Hepatocyte (in vitro differentiated cells): ENCODE results near the gene HAND1. TPM values are rescaled to one million over a fixed set of nuclear protein-coding genes. Genes with fewer than 3 reads are reported as not detected.

Experiments used
- DNase-seq: peaks from one replicate; pipeline ENCODE4 v3.0.0-alpha.2; 2016; ENCODE audit warnings: low spot score
- H2AFZ ChIP-seq: fragments of 200-600 bp; sonication (generic); 2 replicates; pipeline ENCODE4 v1.6.0; 2016; ENCODE audit warnings: antibody characterized with exemption, mild to moderate bottlenecking
- H3K27ac ChIP-seq: fragments of 200-600 bp; sonication (generic); 2 replicates; pipeline ENCODE4 v1.5.1; 2016; ENCODE audit warnings: mild to moderate bottlenecking
- H3K27me3 ChIP-seq: fragments of 200-600 bp; sonication (generic); 2 replicates; pipeline ENCODE4 v1.6.1; 2016
- H3K36me3 ChIP-seq: fragments of 200-600 bp; sonication (generic); replicated peaks from 2 replicates; pipeline ENCODE4 v1.5.1; 2016; ENCODE audit warnings: low read depth; ENCODE audit not compliant: insufficient read depth
- H3K4me1 ChIP-seq: fragments of 200-600 bp; sonication (generic); 2 replicates; pipeline ENCODE4 v1.5.1; 2016; ENCODE audit warnings: mild to moderate bottlenecking, moderate library complexity; ENCODE audit not compliant: insufficient read depth
- H3K4me2 ChIP-seq: fragments of 200-600 bp; sonication (generic); 2 replicates; pipeline ENCODE4 v1.6.0; 2016
- H3K4me3 ChIP-seq: fragments of 200-600 bp; sonication (generic); 2 replicates; pipeline ENCODE4 v1.5.1; 2016; ENCODE audit warnings: mild to moderate bottlenecking
- H3K79me2 ChIP-seq: fragments of 200-600 bp; sonication (generic); 2 replicates; pipeline ENCODE4 v1.6.0; 2017; ENCODE audit warnings: mild to moderate bottlenecking
- H3K9me2 ChIP-seq: fragments of 200-600 bp; sonication (generic); replicated peaks from 2 replicates; pipeline ENCODE4 v1.6.0; 2017; ENCODE audit warnings: mild to moderate bottlenecking; ENCODE audit not compliant: insufficient read depth
- H3K9me3 ChIP-seq: fragments of 200-600 bp; sonication (generic); 2 replicates; pipeline ENCODE4 v1.5.1; 2016; ENCODE audit warnings: low read depth, mild to moderate bottlenecking
- H4K20me1 ChIP-seq: fragments of 200-600 bp; sonication (generic); 2 replicates; pipeline ENCODE4 v1.6.0; 2016; ENCODE audit warnings: mild to moderate bottlenecking; ENCODE audit not compliant: insufficient read depth, poor library complexity, severe bottlenecking
- EZH2 ChIP-seq: fragments of 200-600 bp; sonication (generic); IDR thresholded peaks from 2 replicates; pipeline ENCODE4 v1.6.1; 2016; ENCODE audit warnings: antibody characterized with exemption, mild to moderate bottlenecking, borderline replicate concordance
- EZH2phosphoT487 ChIP-seq: fragments of 200-600 bp; sonication (generic); IDR thresholded peaks from one replicate; pipeline ENCODE4 v1.6.1; 2018; ENCODE audit warnings: antibody characterized with exemption, mild to moderate bottlenecking, low read depth, moderate library complexity; ENCODE audit not compliant: unreplicated experiment, severe bottlenecking
- WGBS: methylation state at CpG from one replicate; pipeline ENCODE4 v1.1.6; 2016; ENCODE audit warnings: low lambda C conversion rate; ENCODE audit errors: missing lambda C conversion rate; 5-methylcytosine and 5-hydroxymethylcytosine counted together
- polyA plus RNA-seq: library from polyadenylated mRNA; unstranded; fragments of >200 nt; fragmentation: Nextera tagmentation; extraction: Ambion mirVana; gene quantifications from 2 replicates; pipeline ENCODE4 v1.2.1, GENCODE V29; 2016
- total RNA-seq: library from RNA; depleted of rRNA; stranded (reverse); fragments of >200 nt; gene quantifications from 2 replicates; pipeline ENCODE4 v1.2.3, GENCODE V29; 2014
- TF ChIP-seq, protein P1 (sequence below): fragments of 200-600 bp; sonication (generic); IDR thresholded peaks from 2 replicates; pipeline ENCODE4 v1.5.1; 2016; ENCODE audit warnings: antibody characterized with exemption, mild to moderate bottlenecking; ENCODE audit not compliant: poor library complexity

Gene HAND1
- total and polyA plus RNA-seq, 2 experiments from 2014 or later = 39.2 to 118 TPM

DNA sequence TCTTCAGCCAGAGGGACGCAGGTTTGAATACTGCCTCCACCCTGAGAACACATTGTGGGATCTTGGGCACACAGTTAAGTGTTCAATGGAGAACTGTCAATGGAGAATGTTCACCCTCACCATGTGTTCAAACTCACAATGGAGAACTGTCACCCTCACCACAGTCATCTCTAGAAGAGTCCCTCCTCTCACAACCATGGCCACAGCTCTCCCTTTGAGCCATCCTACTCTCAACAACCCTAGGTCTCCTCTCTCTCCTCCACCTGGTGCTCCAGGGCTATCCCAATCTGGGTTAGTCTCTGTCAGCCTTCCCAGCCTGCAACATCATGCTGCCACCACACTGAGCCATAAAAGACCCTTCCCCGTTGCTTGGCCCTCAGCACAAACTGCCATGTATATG, 36.3 kb upstream of the HAND1 start:
- Histone ChIP-seq H3K27me3 (no peaks in the 10 kb centered on the region), H3K9me3 (no peaks in the 10 kb centered on the region), H3K36me3 (no peaks in the 10 kb centered on the region), H3K4me1 (peaks cover 12% of the 10 kb centered on the region), H4K20me1 (no peaks in the 10 kb centered on the region), H2AFZ (no peak overlapping the region), H3K79me2 (no peaks in the 10 kb centered on the region), H3K9me2 (no peaks in the 10 kb centered on the region), H3K27ac (no peak overlapping the region), H3K4me2 (no peak overlapping the region), H3K4me3 (no peak overlapping the region)
- no peak for DNase-seq
- TF ChIP-seq EZH2 (no peak), EZH2phosphoT487 (no peak)
- TF ChIP-seq, protein P1, sequence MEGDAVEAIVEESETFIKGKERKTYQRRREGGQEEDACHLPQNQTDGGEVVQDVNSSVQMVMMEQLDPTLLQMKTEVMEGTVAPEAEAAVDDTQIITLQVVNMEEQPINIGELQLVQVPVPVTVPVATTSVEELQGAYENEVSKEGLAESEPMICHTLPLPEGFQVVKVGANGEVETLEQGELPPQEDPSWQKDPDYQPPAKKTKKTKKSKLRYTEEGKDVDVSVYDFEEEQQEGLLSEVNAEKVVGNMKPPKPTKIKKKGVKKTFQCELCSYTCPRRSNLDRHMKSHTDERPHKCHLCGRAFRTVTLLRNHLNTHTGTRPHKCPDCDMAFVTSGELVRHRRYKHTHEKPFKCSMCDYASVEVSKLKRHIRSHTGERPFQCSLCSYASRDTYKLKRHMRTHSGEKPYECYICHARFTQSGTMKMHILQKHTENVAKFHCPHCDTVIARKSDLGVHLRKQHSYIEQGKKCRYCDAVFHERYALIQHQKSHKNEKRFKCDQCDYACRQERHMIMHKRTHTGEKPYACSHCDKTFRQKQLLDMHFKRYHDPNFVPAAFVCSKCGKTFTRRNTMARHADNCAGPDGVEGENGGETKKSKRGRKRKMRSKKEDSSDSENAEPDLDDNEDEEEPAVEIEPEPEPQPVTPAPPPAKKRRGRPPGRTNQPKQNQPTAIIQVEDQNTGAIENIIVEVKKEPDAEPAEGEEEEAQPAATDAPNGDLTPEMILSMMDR = no peak
- WGBS = 92% methylated on average over 2 of the region's 2 CpGs

DNA sequence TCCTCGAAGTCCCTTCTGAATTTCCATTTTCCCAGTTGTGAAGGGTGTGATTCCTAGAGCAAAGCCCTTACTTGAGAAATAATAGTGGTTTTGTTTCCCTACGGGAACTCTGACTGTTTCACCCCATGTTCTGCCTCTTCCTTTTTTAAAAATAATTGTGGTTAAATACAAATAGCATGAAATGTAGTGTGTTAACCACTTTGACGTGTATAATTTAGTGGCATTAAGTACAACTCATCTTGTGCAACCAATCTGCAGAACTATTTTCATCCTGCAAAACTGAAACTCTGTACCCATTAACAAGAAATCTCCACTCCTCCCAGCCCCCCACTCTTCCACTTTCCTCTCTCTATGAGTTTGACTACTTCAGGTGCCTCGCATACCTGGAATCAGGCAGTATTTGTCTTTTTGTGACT, 35.6 kb upstream of the HAND1 start:
- TF ChIP-seq, protein P1 = no peak
- TF ChIP-seq EZH2 (no peak), EZH2phosphoT487 (no peak)
- H3K27me3 ChIP-seq = no peaks in the 10 kb centered on the region
- H2AFZ ChIP-seq = no peak overlapping the region
- no peaks in the 10 kb centered on the region for H3K36me3 ChIP-seq
- peaks cover 5% of the 10 kb centered on the region for H3K4me1 ChIP-seq
- no peak overlapping the region for H3K4me2 ChIP-seq
- H4K20me1 ChIP-seq = no peaks in the 10 kb centered on the region
- DNase-seq = no peak
- 77% methylated on average over 4 of the region's 4 CpGs for whole genome bisulfite sequencing
- no peaks in the 10 kb centered on the region for H3K9me2 ChIP-seq
- H3K4me3 ChIP-seq = no peak overlapping the region
- H3K79me2 ChIP-seq = no peaks in the 10 kb centered on the region
- no peak overlapping the region for H3K27ac ChIP-seq
- no peaks in the 10 kb centered on the region for H3K9me3 ChIP-seq

DNA sequence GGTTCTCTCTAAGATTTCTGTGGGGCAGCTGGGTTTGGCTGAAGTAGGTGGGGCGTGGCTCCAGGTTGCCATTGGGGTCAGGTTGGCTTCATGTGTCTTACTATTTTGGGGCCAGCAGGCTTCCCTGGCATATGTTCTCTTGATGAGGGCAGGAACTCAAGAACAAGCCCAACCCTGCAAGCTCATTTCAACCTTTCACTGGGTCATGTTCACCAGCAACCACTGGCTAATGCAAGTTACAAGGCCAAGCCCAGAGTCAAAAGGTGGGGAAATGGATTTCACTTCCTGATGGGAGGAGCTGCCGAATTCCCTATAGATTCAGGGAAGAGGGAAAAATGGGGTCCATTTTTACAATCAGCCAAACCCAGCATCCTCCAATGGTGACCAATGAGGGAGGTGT, 34.0 kb upstream of the HAND1 start:
- no peaks in the 10 kb centered on the region for H3K79me2 ChIP-seq
- H3K4me2 ChIP-seq = no peak overlapping the region
- no peak for DNase-seq
- H3K4me1 ChIP-seq = no peaks in the 10 kb centered on the region
- 97% methylated on average over 2 of the region's 2 CpGs for WGBS
- no peak overlapping the region for H3K4me3 ChIP-seq
- H3K27me3 ChIP-seq = no peaks in the 10 kb centered on the region
- H2AFZ ChIP-seq = no peak overlapping the region
- TF ChIP-seq EZH2 = no peak
- no peak for TF ChIP-seq EZH2phosphoT487
- TF ChIP-seq, protein P1 = no peak
- H3K9me2 ChIP-seq = no peaks in the 10 kb centered on the region
- H4K20me1 ChIP-seq = no peaks in the 10 kb centered on the region
- no peaks in the 10 kb centered on the region for H3K36me3 ChIP-seq
- no peak overlapping the region for H3K27ac ChIP-seq
- H3K9me3 ChIP-seq = no peaks in the 10 kb centered on the region
